ENCODE measurements around the gene CPNE4.

CPNE4 gene

GRCh38 chr3:131731709-131732108 is 303.1 kb downstream of the CPNE4 start:
- H3K9me3 Mint-ChIP-seq: no peaks in the 10 kb centered on the region
- H3K27ac Mint-ChIP-seq: no peak overlapping the region
- H3K36me3 Mint-ChIP-seq (ENCODE audit: low read depth): no peaks in the 10 kb centered on the region
- no peak for TF ChIP-seq CTCF (IDR thresholded peaks at IDR 0.05)
- no peak overlapping the region for H3K4me3 Mint-ChIP-seq
- DNase-seq: no peak
- H3K27me3 Mint-ChIP-seq (ENCODE audit: low read depth, poor library complexity): no peaks in the 10 kb centered on the region
- H3K4me1 Mint-ChIP-seq: peaks cover 6% of the 10 kb centered on the region

- Mint-ChIP-seq H3K4me3 (no peak overlapping the region), H3K9me3 (no peaks in the 10 kb centered on the region), H3K27ac (no peak overlapping the region), H3K36me3 (ENCODE audit: low read depth) (no peaks in the 10 kb centered on the region), H3K4me1 (peaks cover 6% of the 10 kb centered on the region), H3K27me3 (ENCODE audit: low read depth, poor library complexity) (no peaks in the 10 kb centered on the region)
- no peak for TF ChIP-seq CTCF (IDR thresholded peaks at IDR 0.05)
- no peak for DNase-seq
Observed at GRCh38 chr3:131730581-131730980, 304.2 kb downstream of the CPNE4 start.

GRCh38 chr3:131729643-131730017 is 305.2 kb downstream of the CPNE4 start:
- no peak for DNase-seq

GRCh38 chr3:131728898-131729642 is 305.7 kb downstream of the CPNE4 start:
- no peak for TF ChIP-seq CTCF (IDR thresholded peaks at IDR 0.05)
- H3K27ac Mint-ChIP-seq: no peak overlapping the region
- no peak overlapping the region for H3K4me3 Mint-ChIP-seq
- H3K36me3 Mint-ChIP-seq (ENCODE audit: low read depth): no peaks in the 10 kb centered on the region
- H3K9me3 Mint-ChIP-seq: no peaks in the 10 kb centered on the region
- H3K4me1 Mint-ChIP-seq: peaks cover 6% of the 10 kb centered on the region
- DNase-seq: no peak
- H3K27me3 Mint-ChIP-seq (ENCODE audit: low read depth, poor library complexity): peaks cover 3% of the 10 kb centered on the region

More at GRCh38 chr3:131729643-131730017, 305.2 kb downstream of the CPNE4 start:
- H3K36me3 Mint-ChIP-seq (ENCODE audit: low read depth): no peaks in the 10 kb centered on the region
- H3K9me3 Mint-ChIP-seq: no peaks in the 10 kb centered on the region
- H3K27me3 Mint-ChIP-seq (ENCODE audit: low read depth, poor library complexity): no peaks in the 10 kb centered on the region
- H3K4me3 Mint-ChIP-seq: no peak overlapping the region
- no peak overlapping the region for H3K27ac Mint-ChIP-seq
- peaks cover 6% of the 10 kb centered on the region for H3K4me1 Mint-ChIP-seq
- no peak for TF ChIP-seq CTCF (IDR thresholded peaks at IDR 0.05)

GRCh38 chr3:131725414-131725813 is 309.4 kb downstream of the CPNE4 start:
- DNase-seq: no peak
- Mint-ChIP-seq H3K4me1 (no peaks in the 10 kb centered on the region), H3K9me3 (no peaks in the 10 kb centered on the region), H3K27me3 (ENCODE audit: low read depth, poor library complexity) (peaks cover 3% of the 10 kb centered on the region), H3K4me3 (no peak overlapping the region), H3K36me3 (ENCODE audit: low read depth) (no peaks in the 10 kb centered on the region), H3K27ac (no peak overlapping the region)
- no peak for TF ChIP-seq CTCF (IDR thresholded peaks at IDR 0.05)

GRCh38 chr3:131723343-131723742 is 311.5 kb downstream of the CPNE4 start:
- no peak for DNase-seq
- Mint-ChIP-seq H3K4me1 (peaks cover 4% of the 10 kb centered on the region), H3K36me3 (ENCODE audit: low read depth) (no peaks in the 10 kb centered on the region), H3K27me3 (ENCODE audit: low read depth, poor library complexity) (peaks cover 3% of the 10 kb centered on the region), H3K9me3 (no peaks in the 10 kb centered on the region), H3K27ac (no peak overlapping the region), H3K4me3 (no peak overlapping the region)
- TF ChIP-seq CTCF (IDR thresholded peaks at IDR 0.05): no peak
